ENCODE results near the gene LRRC43.

LRRC43 gene, protein sequence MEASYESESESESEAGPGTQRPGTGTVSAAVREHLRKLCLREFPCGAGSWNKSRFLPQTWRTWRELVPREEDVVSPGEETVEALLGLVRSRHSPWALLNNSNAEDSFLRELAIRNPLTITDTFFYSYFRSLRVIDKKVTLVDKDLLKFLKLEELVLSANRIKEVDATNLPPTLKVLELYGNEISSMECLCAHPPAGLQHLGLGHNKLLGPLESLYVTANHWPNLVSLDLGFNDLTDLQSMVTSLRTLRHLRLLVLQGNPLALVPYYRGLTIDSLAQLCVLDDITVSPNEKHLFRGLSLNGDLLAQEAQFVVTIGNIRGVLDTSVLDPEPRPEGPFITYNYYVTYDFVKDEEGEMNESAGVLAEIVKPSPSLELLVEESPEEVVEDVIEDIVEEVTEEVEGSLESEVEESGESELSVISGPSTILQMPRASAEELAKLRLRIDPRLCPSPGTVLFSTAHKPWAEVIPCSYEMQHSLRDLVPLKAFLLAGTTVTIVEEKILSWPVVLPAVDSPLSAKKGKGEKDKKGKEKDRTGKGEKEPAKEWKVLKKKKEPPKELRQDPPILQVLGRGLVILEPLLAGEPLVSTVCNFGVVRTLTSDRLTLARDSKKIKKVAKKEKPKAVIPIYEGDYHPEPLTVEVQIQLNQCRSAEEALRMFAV

DNA sequence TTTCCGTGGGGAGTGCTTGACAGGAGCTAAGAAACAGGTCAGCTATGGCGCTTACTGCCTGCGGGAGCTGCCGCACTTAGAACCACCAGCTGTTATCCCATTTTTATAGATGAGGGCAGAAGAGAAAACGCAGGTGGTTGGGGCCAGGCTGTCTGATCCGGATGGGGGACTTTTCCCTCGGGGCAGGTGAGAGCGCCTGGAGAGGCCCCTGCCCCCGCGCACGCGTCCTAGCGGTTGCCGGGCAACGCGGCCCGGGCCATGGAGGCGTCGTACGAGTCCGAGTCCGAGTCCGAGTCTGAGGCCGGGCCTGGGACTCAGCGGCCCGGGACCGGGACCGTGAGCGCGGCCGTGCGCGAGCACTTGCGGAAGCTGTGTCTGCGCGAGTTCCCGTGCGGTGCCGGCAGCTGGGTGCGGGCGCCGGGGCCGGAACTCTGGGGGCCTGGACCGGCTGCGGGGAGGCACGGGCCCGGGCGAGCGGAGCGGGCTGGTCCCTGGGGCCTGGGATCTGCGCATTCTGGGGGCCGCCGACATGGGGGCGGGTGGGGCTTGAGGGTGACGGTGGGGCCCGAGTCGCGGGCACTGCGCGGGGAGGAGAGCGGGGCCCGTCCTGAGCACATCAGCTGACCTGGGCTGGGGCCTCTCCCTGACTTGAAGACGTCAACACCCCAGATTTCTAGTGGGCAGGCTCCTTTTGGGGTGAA lies at the start of gene LRRC43:
Gene LRRC43, plus strand, starts transcription at position 237 of the 701 bp plus-strand sequence. Its CDS starts 22 bp downstream, at position 259.
- Histone ChIP-seq H3K4me2 (ENCODE audit: low read length) (peak within 1 kb of the TSS; percentile 70), H3K4me3 (ENCODE audit: low read depth, low read length) (peak within 1 kb of the TSS; percentile 42), H2AFZ (peak within 1 kb of the TSS; percentile 96), H3K27ac (no peak within 1 kb of the TSS), H3K9me3 (ENCODE audit: control insufficient read depth, low read length) (no peaks in the 10 kb centered on the region), H3K4me1 (no peaks in the 10 kb centered on the region), H3K79me2 (no peaks in the 10 kb centered on the region), H3K36me3 (ENCODE audit: control insufficient read depth, insufficient read depth, low read length) (no peaks in the 10 kb centered on the region), H3K27me3 (ENCODE audit: control insufficient read depth, insufficient read depth, low read length) (no peaks in the 10 kb centered on the region), H3K9ac (no peak within 1 kb of the TSS)
- no peak for TF ChIP-seq CTCF (IDR thresholded peaks at IDR 0.05)

DNA sequence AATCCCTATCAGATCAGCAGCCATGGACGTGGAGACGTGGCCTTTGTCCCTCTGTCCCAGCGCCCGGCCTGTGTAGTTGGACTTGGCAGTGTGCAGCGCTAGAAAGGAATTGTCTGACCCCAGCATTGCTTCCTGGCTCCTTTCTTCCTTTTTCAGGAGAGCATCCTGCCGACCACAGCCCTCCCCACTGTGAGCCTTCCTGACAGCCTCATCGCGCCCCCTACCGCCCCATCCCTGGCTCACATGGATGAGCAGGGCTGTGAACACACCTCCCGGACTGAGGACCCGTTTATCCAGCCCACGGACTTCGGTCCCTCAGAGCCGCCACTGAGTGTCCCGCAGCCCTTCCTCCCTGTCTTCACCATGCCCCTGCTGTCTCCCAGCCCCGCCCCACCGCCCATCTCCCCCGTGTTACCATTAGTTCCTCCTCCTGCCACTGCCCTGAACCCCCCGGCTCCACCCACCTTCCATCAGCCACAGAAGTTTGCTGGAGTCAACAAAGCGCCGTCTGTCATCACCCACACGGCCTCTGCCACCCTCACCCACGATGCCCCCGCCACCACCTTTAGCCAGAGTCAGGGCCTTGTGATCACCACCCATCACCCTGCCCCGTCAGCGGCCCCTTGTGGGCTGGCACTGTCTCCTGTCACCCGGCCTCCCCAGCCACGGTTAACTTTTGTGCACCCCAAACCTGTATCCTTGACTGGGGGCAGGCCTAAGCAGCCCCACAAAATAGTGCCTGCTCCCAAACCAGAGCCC lies 49.6 kb upstream of the LRRC43 start:
- no peaks in the 10 kb centered on the region for H3K27me3 ChIP-seq (ENCODE audit: control insufficient read depth, insufficient read depth, low read length)
- no peak overlapping the region for H2AFZ ChIP-seq
- H3K4me3 ChIP-seq (ENCODE audit: low read depth, low read length): no peak overlapping the region
- peaks cover 3% of the 10 kb centered on the region for H3K79me2 ChIP-seq
- no peak overlapping the region for H3K4me2 ChIP-seq (ENCODE audit: low read length)
- H3K27ac ChIP-seq: no peak overlapping the region
- H3K36me3 ChIP-seq (ENCODE audit: control insufficient read depth, insufficient read depth, low read length): no peaks in the 10 kb centered on the region
- no peak for TF ChIP-seq CTCF (IDR thresholded peaks at IDR 0.05)
- H3K9me3 ChIP-seq (ENCODE audit: control insufficient read depth, low read length): no peaks in the 10 kb centered on the region
- no peak overlapping the region for H3K9ac ChIP-seq
- peaks cover 9% of the 10 kb centered on the region for H3K4me1 ChIP-seq

DNA sequence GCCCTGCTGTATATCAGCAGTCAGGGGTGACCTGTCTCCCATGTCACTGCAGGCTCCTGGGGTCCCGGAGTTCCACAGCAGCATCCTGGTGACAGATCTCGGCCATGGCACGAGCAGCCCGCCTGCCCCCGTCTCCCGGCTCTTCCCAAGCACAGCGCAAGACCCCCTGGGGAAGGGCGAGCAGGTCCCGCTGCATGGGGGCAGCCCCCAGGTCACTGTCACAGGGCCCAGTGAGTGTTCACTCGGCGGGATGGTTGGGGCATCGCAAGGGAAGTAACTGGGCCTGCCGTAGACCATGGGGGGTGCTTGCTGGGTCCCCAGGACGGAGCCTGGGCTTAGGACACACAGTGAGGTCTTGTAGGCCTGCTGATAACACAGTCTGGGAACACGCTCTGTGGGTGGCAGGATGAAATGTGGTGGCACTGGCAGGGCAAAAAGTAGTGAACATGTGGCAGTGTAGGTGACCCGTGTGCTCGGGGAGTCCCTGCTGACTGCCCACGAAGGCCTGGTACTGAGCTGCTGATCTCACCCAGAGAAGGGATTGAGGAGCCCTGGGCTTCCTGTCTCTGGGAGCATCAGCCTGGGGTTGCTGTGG lies 47.4 kb upstream of the LRRC43 start:
- no peaks in the 10 kb centered on the region for H3K27me3 ChIP-seq (ENCODE audit: control insufficient read depth, insufficient read depth, low read length)
- TF ChIP-seq CTCF (IDR thresholded peaks at IDR 0.05): no peak
- H3K79me2 ChIP-seq: no peaks in the 10 kb centered on the region

GRCh38 chr12:122137229-122137628 lies 45.7 kb upstream of the LRRC43 start:
- no peaks in the 10 kb centered on the region for H3K9me3 ChIP-seq (ENCODE audit: control insufficient read depth, low read length)
- H3K4me1 ChIP-seq: peaks cover 9% of the 10 kb centered on the region
- no peak overlapping the region for H3K4me3 ChIP-seq (ENCODE audit: low read depth, low read length)
- peak overlapping the region; percentile 30 for H2AFZ ChIP-seq
- no peak for TF ChIP-seq CTCF (IDR thresholded peaks at IDR 0.05)
- peaks cover 2% of the 10 kb centered on the region for H3K79me2 ChIP-seq
- no peaks in the 10 kb centered on the region for H3K36me3 ChIP-seq (ENCODE audit: control insufficient read depth, insufficient read depth, low read length)
- H3K9ac ChIP-seq: no peak overlapping the region
- H3K27me3 ChIP-seq (ENCODE audit: control insufficient read depth, insufficient read depth, low read length): no peaks in the 10 kb centered on the region
- no peak overlapping the region for H3K27ac ChIP-seq
- no peak overlapping the region for H3K4me2 ChIP-seq (ENCODE audit: low read length)

More for the DNA sequence above, 47.4 kb upstream of the LRRC43 start:
- H3K36me3 ChIP-seq (ENCODE audit: control insufficient read depth, insufficient read depth, low read length): no peaks in the 10 kb centered on the region
- H3K4me1 ChIP-seq: peaks cover 9% of the 10 kb centered on the region
- no peak overlapping the region for H3K4me3 ChIP-seq (ENCODE audit: low read depth, low read length)
- H2AFZ ChIP-seq: no peak overlapping the region
- H3K9me3 ChIP-seq (ENCODE audit: control insufficient read depth, low read length): no peaks in the 10 kb centered on the region
- no peak overlapping the region for H3K4me2 ChIP-seq (ENCODE audit: low read length)
- H3K9ac ChIP-seq: no peak overlapping the region
- H3K27ac ChIP-seq: no peak overlapping the region
